ENCODE data around the gene KCTD17.

The KCTD17 gene

GRCh38 chr22:37111156-37111717 lies 59.7 kb downstream of the KCTD17 start:
- TF ChIP-seq, protein P1, sequence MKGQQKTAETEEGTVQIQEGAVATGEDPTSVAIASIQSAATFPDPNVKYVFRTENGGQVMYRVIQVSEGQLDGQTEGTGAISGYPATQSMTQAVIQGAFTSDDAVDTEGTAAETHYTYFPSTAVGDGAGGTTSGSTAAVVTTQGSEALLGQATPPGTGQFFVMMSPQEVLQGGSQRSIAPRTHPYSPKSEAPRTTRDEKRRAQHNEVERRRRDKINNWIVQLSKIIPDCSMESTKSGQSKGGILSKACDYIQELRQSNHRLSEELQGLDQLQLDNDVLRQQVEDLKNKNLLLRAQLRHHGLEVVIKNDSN (IDR thresholded peaks at IDR 0.05), result no peak
- no peak for TF ChIP-seq TAF1 (IDR thresholded peaks at IDR 0.05; ENCODE audit: low read depth)
- no peak for TF ChIP-seq TEAD4 (IDR thresholded peaks at IDR 0.05)
- TF ChIP-seq ZBTB7A (IDR thresholded peaks at IDR 0.05; ENCODE audit: low read depth), result no peak
- TF ChIP-seq YY1 (IDR thresholded peaks at IDR 0.05; ENCODE audit: low read depth), result no peak
- TF ChIP-seq EGR1 (IDR thresholded peaks at IDR 0.05), result no peak

GRCh38 chr22:37112084-37112728 lies 60.7 kb downstream of the KCTD17 start:
- TF ChIP-seq, protein P2, sequence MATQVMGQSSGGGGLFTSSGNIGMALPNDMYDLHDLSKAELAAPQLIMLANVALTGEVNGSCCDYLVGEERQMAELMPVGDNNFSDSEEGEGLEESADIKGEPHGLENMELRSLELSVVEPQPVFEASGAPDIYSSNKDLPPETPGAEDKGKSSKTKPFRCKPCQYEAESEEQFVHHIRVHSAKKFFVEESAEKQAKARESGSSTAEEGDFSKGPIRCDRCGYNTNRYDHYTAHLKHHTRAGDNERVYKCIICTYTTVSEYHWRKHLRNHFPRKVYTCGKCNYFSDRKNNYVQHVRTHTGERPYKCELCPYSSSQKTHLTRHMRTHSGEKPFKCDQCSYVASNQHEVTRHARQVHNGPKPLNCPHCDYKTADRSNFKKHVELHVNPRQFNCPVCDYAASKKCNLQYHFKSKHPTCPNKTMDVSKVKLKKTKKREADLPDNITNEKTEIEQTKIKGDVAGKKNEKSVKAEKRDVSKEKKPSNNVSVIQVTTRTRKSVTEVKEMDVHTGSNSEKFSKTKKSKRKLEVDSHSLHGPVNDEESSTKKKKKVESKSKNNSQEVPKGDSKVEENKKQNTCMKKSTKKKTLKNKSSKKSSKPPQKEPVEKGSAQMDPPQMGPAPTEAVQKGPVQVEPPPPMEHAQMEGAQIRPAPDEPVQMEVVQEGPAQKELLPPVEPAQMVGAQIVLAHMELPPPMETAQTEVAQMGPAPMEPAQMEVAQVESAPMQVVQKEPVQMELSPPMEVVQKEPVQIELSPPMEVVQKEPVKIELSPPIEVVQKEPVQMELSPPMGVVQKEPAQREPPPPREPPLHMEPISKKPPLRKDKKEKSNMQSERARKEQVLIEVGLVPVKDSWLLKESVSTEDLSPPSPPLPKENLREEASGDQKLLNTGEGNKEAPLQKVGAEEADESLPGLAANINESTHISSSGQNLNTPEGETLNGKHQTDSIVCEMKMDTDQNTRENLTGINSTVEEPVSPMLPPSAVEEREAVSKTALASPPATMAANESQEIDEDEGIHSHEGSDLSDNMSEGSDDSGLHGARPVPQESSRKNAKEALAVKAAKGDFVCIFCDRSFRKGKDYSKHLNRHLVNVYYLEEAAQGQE (IDR thresholded peaks at IDR 0.05; ENCODE audit: low read depth), result no peak
- TF ChIP-seq EGR1 (IDR thresholded peaks at IDR 0.05) (no peak), CEBPB (IDR thresholded peaks at IDR 0.05) (no peak), TEAD4 (IDR thresholded peaks at IDR 0.05) (no peak), RAD21 (IDR thresholded peaks at IDR 0.05; ENCODE audit: low read depth) (no peak), CREB1 (IDR thresholded peaks at IDR 0.05; ENCODE audit: low read depth) (no peak), YY1 (IDR thresholded peaks at IDR 0.05; ENCODE audit: low read depth) (no peak), EP300 (IDR thresholded peaks at IDR 0.05; ENCODE audit: borderline replicate concordance) (no peak), NFIC (IDR thresholded peaks at IDR 0.05) (no peak), ZBTB7A (IDR thresholded peaks at IDR 0.05; ENCODE audit: low read depth) (no peak), TCF12 (IDR thresholded peaks at IDR 0.05; ENCODE audit: low read depth) (no peak)
- TF ChIP-seq, protein P3, sequence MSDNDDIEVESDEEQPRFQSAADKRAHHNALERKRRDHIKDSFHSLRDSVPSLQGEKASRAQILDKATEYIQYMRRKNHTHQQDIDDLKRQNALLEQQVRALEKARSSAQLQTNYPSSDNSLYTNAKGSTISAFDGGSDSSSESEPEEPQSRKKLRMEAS (IDR thresholded peaks at IDR 0.05), result no peak
- TF ChIP-seq, protein P1 (IDR thresholded peaks at IDR 0.05), result no peak

All from Ishikawa (cell line).